CD4-positive, alpha-beta T cell (primary cell): ENCODE data around the gene HEATR1. TPM values are rescaled to one million over a fixed set of nuclear protein-coding genes. Genes with fewer than 3 reads are reported as not detected.

ENCODE experiments used
- ATAC-seq: fragments of 200-7000 bp; cut with Tn5 transposase; one replicate; pipeline ENCODE4 v1.10.0; 2022; ENCODE audit warnings: mild to moderate bottlenecking; ENCODE audit not compliant: poor library complexity
- CTCF ChIA-PET: fragments of 350-600 bp; sonication (Branson Sonifier 250); formaldehyde crosslinking; loops from one replicate; lab custom pipeline; 2021; ENCODE audit warnings: antibody characterized with exemption, inconsistent platforms; lab: Charles Lee
- POLR2A ChIA-PET: fragments of 350-600 bp; sonication (Branson Sonifier 250); formaldehyde crosslinking; loops from one replicate; lab custom pipeline; 2021; ENCODE audit warnings: antibody characterized with exemption, inconsistent platforms; lab: Charles Lee
- DNase-seq, 14 experiments: peaks; one replicate each; pipeline ENCODE4 v3.0.0-alpha.2; 2013 to 2020; ENCODE audit warnings: mixed read lengths in 2 of 14
- H3K27ac ChIP-seq, 2 donors: one replicate each; pipeline versions ENCODE4 v1.5.1 to v1.7.0; 2013; ENCODE audit warnings: low read length in 2 of 2, low read depth in 1 of 2, mild to moderate bottlenecking in 1 of 2
- H3K27me3 ChIP-seq, 2 experiments: 1 replicate in 1 of 2; 2 replicates in 1 of 2; pipeline versions ENCODE4 v1.6.1 to v1.7.0; 2013; ENCODE audit warnings: low read length in 2 of 2, control low read depth in 1 of 2, mild to moderate bottlenecking in 1 of 2, moderate library complexity in 1 of 2; ENCODE audit not compliant: insufficient read depth in 2 of 2, control insufficient read depth in 1 of 2
- H3K36me3 ChIP-seq: one replicate; pipeline ENCODE4 v1.6.1; 2013; ENCODE audit warnings: low read length, control low read depth; ENCODE audit not compliant: insufficient read depth
- H3K4me1 ChIP-seq: one replicate; pipeline ENCODE4 v1.6.1; 2013; ENCODE audit warnings: low read length, control low read depth; ENCODE audit not compliant: insufficient read depth
- H3K4me3 ChIP-seq: one replicate; pipeline ENCODE4 v1.5.1; 2013; ENCODE audit warnings: mild to moderate bottlenecking, low read length, moderate library complexity
- H3K9me3 ChIP-seq, 2 experiments: 1 replicate in 1 of 2; 2 replicates in 1 of 2; pipeline versions ENCODE4 v1.6.1 to v1.7.0; 2013; ENCODE audit warnings: low read length in 2 of 2, mild to moderate bottlenecking in 2 of 2, control low read depth in 1 of 2, moderate library complexity in 1 of 2; ENCODE audit not compliant: control insufficient read depth in 1 of 2, insufficient read depth in 1 of 2
- H3K27ac Mint-ChIP-seq: one replicate; pipeline ENCODE4 v1.8.0; 2020; ENCODE audit warnings: mixed read lengths
- H3K27me3 Mint-ChIP-seq: one replicate; pipeline ENCODE4 v1.8.0; 2021; ENCODE audit warnings: mixed read lengths
- H3K36me3 Mint-ChIP-seq: one replicate; pipeline ENCODE4 v1.8.0; 2021; ENCODE audit warnings: low read depth, mixed read lengths
- H3K4me1 Mint-ChIP-seq: one replicate; pipeline ENCODE4 v1.8.0; 2021; ENCODE audit warnings: low read depth, mixed read lengths
- H3K4me3 Mint-ChIP-seq: one replicate; pipeline ENCODE4 v1.8.0; 2020; ENCODE audit warnings: mild to moderate bottlenecking, mixed read lengths
- H3K9me3 Mint-ChIP-seq: one replicate; pipeline ENCODE4 v1.8.0; 2020; ENCODE audit warnings: mixed read lengths
- CTCF ChIP-seq: fragments of 200-600 bp; IDR thresholded peaks from one replicate; pipeline ENCODE4 v1.8.0; 2022; ENCODE audit warnings: antibody characterized with exemption, mild to moderate bottlenecking
- intact Hi-C, 2 experiments: fragments of 100-400 bp; cut with DNase I in 1 of 2; cut with micrococcal nuclease in 1 of 2; formaldehyde crosslinking; loops; one replicate each; pipeline versions ENCODE4 v1.15.1 to v1.9.0; 2023 to 2025; cut with DNase I, micrococcal nuclease
- total RNA-seq, 174 experiments: library from RNA in 2 of 174; stranded (reverse) in 2 of 174; gene quantifications; one replicate each; pipeline ENCODE4 v1.2.3 and lab custom pipeline; 2021 to 2026

Gene HEATR1
- total RNA-seq, 2 experiments from 2014 or later, result 34.9 to 37.5 TPM

- Histone ChIP-seq H3K27me3 (no peaks in the 10 kb centered on the region), H3K4me3 (no peak overlapping the region), H3K27ac (no peak overlapping the region), H3K9me3 (no peaks in the 10 kb centered on the region), H3K36me3 (peaks cover 93% of the 10 kb centered on the region), H3K4me1 (no peaks in the 10 kb centered on the region)
- ATAC-seq (no peak), DNase-seq (no peak)
- Mint-ChIP-seq H3K4me3 (no peak overlapping the region), H3K27me3 (no peaks in the 10 kb centered on the region), H3K27ac (peak overlapping the region; percentile 70), H3K4me1 (peaks cover 5% of the 10 kb centered on the region), H3K9me3 (no peaks in the 10 kb centered on the region), H3K36me3 (peaks cover 98% of the 10 kb centered on the region)
- ChIA-PET CTCF (interaction anchor here (0.9 kb wide), 1 partner anchor 14 kb away, joined by 3 read pairs; no protein-coding TSS in a partner anchor), POLR2A (interaction anchor here (1.0 to 1.2 kb wide), 2 partner anchors 53 to 100 kb away, joined by 3 read pairs; partner anchors contain the start of gene HEATR1)
- no peak for TF ChIP-seq CTCF
- intact Hi-C loops, result no loop called here
Measured at GRCh38 chr1:236550961-236551851, 53.1 kb downstream of the HEATR1 start.

- Histone ChIP-seq H3K36me3 (peaks cover 98% of the 10 kb centered on the region), H3K4me3 (no peak overlapping the region), H3K27ac (no peak overlapping the region), H3K9me3 (no peaks in the 10 kb centered on the region), H3K27me3 (no peaks in the 10 kb centered on the region), H3K4me1 (peaks cover 12% of the 10 kb centered on the region)
- POLR2A ChIA-PET, result no interaction called here
- TF ChIP-seq CTCF, result no peak
- Mint-ChIP-seq H3K27me3 (no peaks in the 10 kb centered on the region), H3K4me1 (peaks cover 23% of the 10 kb centered on the region), H3K27ac (peak overlapping the region; percentile 70), H3K4me3 (no peak overlapping the region), H3K9me3 (no peaks in the 10 kb centered on the region), H3K36me3 (peaks cover 100% of the 10 kb centered on the region)
- ATAC-seq (no peak), DNase-seq (no peak)
- intact Hi-C loops, result no loop called here
- CTCF ChIA-PET, result interaction anchor here (0.5 to 1.9 kb wide), 3 partner anchors 11 to 46 kb away, joined by 3 to 4 read pairs (median 3); no protein-coding TSS in a partner anchor
Measured at GRCh38 chr1:236548452-236548851, 55.9 kb downstream of the HEATR1 start.

GRCh38 chr1:236545621-236546169 lies 58.6 kb downstream of the HEATR1 start:
- no peak overlapping the region for H3K4me3 Mint-ChIP-seq
- ATAC-seq, result peak; percentile 63
- no peak overlapping the region for H3K4me3 ChIP-seq

More at GRCh38 chr1:236545621-236546169, 58.6 kb downstream of the HEATR1 start:
- intact Hi-C loops, result no loop called here
- POLR2A ChIA-PET, result no interaction called here
- peaks cover 23% of the 10 kb centered on the region for H3K4me1 Mint-ChIP-seq
- H3K27ac Mint-ChIP-seq, result peak overlapping the region; percentile 70
- peaks cover 98% of the 10 kb centered on the region for H3K36me3 Mint-ChIP-seq
- Histone ChIP-seq H3K27ac (peak overlapping the region in 1 of 2 donors; percentile 55), H3K9me3 (no peaks in the 10 kb centered on the region), H3K36me3 (peaks cover 98% of the 10 kb centered on the region), H3K4me1 (peaks cover 12% of the 10 kb centered on the region), H3K27me3 (no peaks in the 10 kb centered on the region)
- H3K27me3 Mint-ChIP-seq, result no peaks in the 10 kb centered on the region
- TF ChIP-seq CTCF, result no peak
- peak in 4 of 14 experiments; percentile 22 to 46 (median 25) for DNase-seq
- no peaks in the 10 kb centered on the region for H3K9me3 Mint-ChIP-seq
- CTCF ChIA-PET, result no interaction called here
